ENCODE measurements around the gene FAIM2.

Gene FAIM2

GRCh38 chr12:49901986-49902385, 1.7 kb downstream of the FAIM2 start:
- Histone ChIP-seq H3K9me3 (ENCODE audit: control extremely low read depth in 1 of 5, control insufficient read depth in 4 of 5, insufficient read depth in 2 of 5, low read depth in 1 of 5, low read length in 4 of 5) (no peaks in the 10 kb centered on the region), H3K36me3 (ENCODE audit: control insufficient read depth in 4 of 4, insufficient read depth in 4 of 4, low read length in 3 of 4) (no peaks in the 10 kb centered on the region), H3K4me1 (ENCODE audit: control extremely low read depth in 1 of 4, control insufficient read depth in 4 of 4, insufficient read depth in 4 of 4, low read length in 3 of 4) (peaks cover 0 to 12% (median 5%) of the 10 kb centered on the region in 4 experiments), H3K27me3 (replicated peaks in 2 of 5; ENCODE audit: control insufficient read depth in 4 of 5, insufficient read depth in 5 of 5, low read length in 4 of 5) (peaks cover 0 to 36% (median 22%) of the 10 kb centered on the region in 5 experiments), H3K27ac (ENCODE audit: insufficient read depth in 1 of 2, low read depth in 1 of 2, low read length in 2 of 2, poor library complexity in 1 of 2, severe bottlenecking in 2 of 2) (no peak overlapping the region), H3K4me3 (ENCODE audit: control insufficient read depth in 1 of 7, extremely low read depth in 1 of 7, insufficient read depth in 4 of 7, low read depth in 2 of 7, low read length in 6 of 7) (no peak overlapping the region)
- DNase-seq = no peak
- WGBS (ENCODE audit: insufficient coverage) = 94% methylated on average over 5 of the region's 5 CpGs
- POLR2A ChIA-PET = no interaction called here
- CTCF ChIA-PET = interaction anchor here (1.0 to 2.4 kb wide), 4 partner anchors 10 to 35 kb away, joined by 4 to 9 read pairs (median 6); no protein-coding TSS in a partner anchor

GRCh38 chr12:49901026-49901425, 2.7 kb downstream of the FAIM2 start:
- H3K36me3 ChIP-seq (ENCODE audit: control insufficient read depth in 4 of 4, insufficient read depth in 4 of 4, low read length in 3 of 4) = no peaks in the 10 kb centered on the region
- peaks cover 0 to 32% (median 22%) of the 10 kb centered on the region in 5 experiments for H3K27me3 ChIP-seq (replicated peaks in 2 of 5; ENCODE audit: control insufficient read depth in 4 of 5, insufficient read depth in 5 of 5, low read length in 4 of 5)
- no peak overlapping the region for H3K4me3 ChIP-seq (ENCODE audit: control insufficient read depth in 1 of 7, extremely low read depth in 1 of 7, insufficient read depth in 4 of 7, low read depth in 2 of 7, low read length in 6 of 7)
- ChIA-PET CTCF (interaction anchor here (1.0 to 2.4 kb wide), 4 partner anchors 9 to 34 kb away, joined by 4 to 9 read pairs (median 6); no protein-coding TSS in a partner anchor), POLR2A (interaction anchor here (0.5 kb wide), 1 partner anchor 1188 kb away, joined by 3 read pairs; no protein-coding TSS in a partner anchor)
- no peak overlapping the region for H3K27ac ChIP-seq (ENCODE audit: insufficient read depth in 1 of 2, low read depth in 1 of 2, low read length in 2 of 2, poor library complexity in 1 of 2, severe bottlenecking in 2 of 2)
- DNase-seq = no peak
- no peaks in the 10 kb centered on the region for H3K9me3 ChIP-seq (ENCODE audit: control extremely low read depth in 1 of 5, control insufficient read depth in 4 of 5, insufficient read depth in 2 of 5, low read depth in 1 of 5, low read length in 4 of 5)
- WGBS (ENCODE audit: insufficient coverage) = 83% methylated on average over 3 of the region's 4 CpGs
- peaks cover 0 to 12% (median 5%) of the 10 kb centered on the region in 4 experiments for H3K4me1 ChIP-seq (ENCODE audit: control extremely low read depth in 1 of 4, control insufficient read depth in 4 of 4, insufficient read depth in 4 of 4, low read length in 3 of 4)

- no peak for DNase-seq
- POLR2A ChIA-PET = no interaction called here
- CTCF ChIA-PET = interaction anchor here (1.2 to 2.4 kb wide), 3 partner anchors 9 to 58 kb away, joined by 3 to 9 read pairs (median 7); no protein-coding TSS in a partner anchor
- no peak overlapping the region for H3K27ac ChIP-seq (ENCODE audit: insufficient read depth in 1 of 2, low read depth in 1 of 2, low read length in 2 of 2, poor library complexity in 1 of 2, severe bottlenecking in 2 of 2)
- H3K9me3 ChIP-seq (ENCODE audit: control extremely low read depth in 1 of 5, control insufficient read depth in 4 of 5, insufficient read depth in 2 of 5, low read depth in 1 of 5, low read length in 4 of 5) = no peaks in the 10 kb centered on the region
- H3K27me3 ChIP-seq (replicated peaks in 2 of 5; ENCODE audit: control insufficient read depth in 4 of 5, insufficient read depth in 5 of 5, low read length in 4 of 5) = peaks cover 0 to 25% (median 20%) of the 10 kb centered on the region in 5 experiments
- H3K4me1 ChIP-seq (ENCODE audit: control extremely low read depth in 1 of 4, control insufficient read depth in 4 of 4, insufficient read depth in 4 of 4, low read length in 3 of 4) = peaks cover 0 to 12% (median 5%) of the 10 kb centered on the region in 4 experiments
- H3K4me3 ChIP-seq (ENCODE audit: control insufficient read depth in 1 of 7, extremely low read depth in 1 of 7, insufficient read depth in 4 of 7, low read depth in 2 of 7, low read length in 6 of 7) = no peak overlapping the region
- WGBS (ENCODE audit: insufficient coverage) = 71% methylated on average over 2 of the region's 6 CpGs
- no peaks in the 10 kb centered on the region for H3K36me3 ChIP-seq (ENCODE audit: control insufficient read depth in 4 of 4, insufficient read depth in 4 of 4, low read length in 3 of 4)
Observed at GRCh38 chr12:49900371-49900770, 3.3 kb downstream of the FAIM2 start.

- H3K4me1 ChIP-seq (ENCODE audit: control extremely low read depth in 1 of 4, control insufficient read depth in 4 of 4, insufficient read depth in 4 of 4, low read length in 3 of 4) = peaks cover 0 to 12% (median 5%) of the 10 kb centered on the region in 4 experiments
- 100% methylated on average over 1 of the region's 7 CpGs for WGBS (ENCODE audit: insufficient coverage)
- no peak overlapping the region for H3K27ac ChIP-seq (ENCODE audit: insufficient read depth in 1 of 2, low read depth in 1 of 2, low read length in 2 of 2, poor library complexity in 1 of 2, severe bottlenecking in 2 of 2)
- peaks cover 0 to 23% (median 19%) of the 10 kb centered on the region in 5 experiments for H3K27me3 ChIP-seq (replicated peaks in 2 of 5; ENCODE audit: control insufficient read depth in 4 of 5, insufficient read depth in 5 of 5, low read length in 4 of 5)
- POLR2A ChIA-PET = no interaction called here
- H3K4me3 ChIP-seq (ENCODE audit: control insufficient read depth in 1 of 7, extremely low read depth in 1 of 7, insufficient read depth in 4 of 7, low read depth in 2 of 7, low read length in 6 of 7) = no peak overlapping the region
- H3K9me3 ChIP-seq (ENCODE audit: control extremely low read depth in 1 of 5, control insufficient read depth in 4 of 5, insufficient read depth in 2 of 5, low read depth in 1 of 5, low read length in 4 of 5) = no peaks in the 10 kb centered on the region
- H3K36me3 ChIP-seq (ENCODE audit: control insufficient read depth in 4 of 4, insufficient read depth in 4 of 4, low read length in 3 of 4) = no peaks in the 10 kb centered on the region
- DNase-seq = no peak
- CTCF ChIA-PET = interaction anchor here (1.2 kb wide), 1 partner anchor 59 kb away, joined by 3 read pairs; no protein-coding TSS in a partner anchor
Observed at GRCh38 chr12:49899921-49900320, 3.8 kb downstream of the FAIM2 start.

GRCh38 chr12:49899286-49899843, 4.3 kb downstream of the FAIM2 start:
- DNase-seq = no peak
- Histone ChIP-seq H3K27me3 (replicated peaks in 2 of 5; ENCODE audit: control insufficient read depth in 4 of 5, insufficient read depth in 5 of 5, low read length in 4 of 5) (peaks cover 0 to 17% (median 14%) of the 10 kb centered on the region in 5 experiments), H3K4me3 (ENCODE audit: control insufficient read depth in 1 of 7, extremely low read depth in 1 of 7, insufficient read depth in 4 of 7, low read depth in 2 of 7, low read length in 6 of 7) (no peak overlapping the region), H3K27ac (ENCODE audit: insufficient read depth in 1 of 2, low read depth in 1 of 2, low read length in 2 of 2, poor library complexity in 1 of 2, severe bottlenecking in 2 of 2) (no peak overlapping the region), H3K4me1 (ENCODE audit: control extremely low read depth in 1 of 4, control insufficient read depth in 4 of 4, insufficient read depth in 4 of 4, low read length in 3 of 4) (peaks cover 0 to 13% (median 4%) of the 10 kb centered on the region in 4 experiments), H3K9me3 (ENCODE audit: control extremely low read depth in 1 of 5, control insufficient read depth in 4 of 5, insufficient read depth in 2 of 5, low read depth in 1 of 5, low read length in 4 of 5) (no peaks in the 10 kb centered on the region), H3K36me3 (ENCODE audit: control insufficient read depth in 4 of 4, insufficient read depth in 4 of 4, low read length in 3 of 4) (no peaks in the 10 kb centered on the region)
- CTCF ChIA-PET = interaction anchor here (1.1 to 1.6 kb wide), 4 partner anchors 17 to 59 kb away, joined by 3 to 5 read pairs (median 4); no protein-coding TSS in a partner anchor
- WGBS (ENCODE audit: insufficient coverage) = 98% methylated on average over 8 of the region's 9 CpGs
- POLR2A ChIA-PET = no interaction called here

- no peaks in the 10 kb centered on the region for H3K9me3 ChIP-seq (ENCODE audit: control extremely low read depth in 1 of 5, control insufficient read depth in 4 of 5, insufficient read depth in 2 of 5, low read depth in 1 of 5, low read length in 4 of 5)
- peaks cover 0 to 6% (median 2%) of the 10 kb centered on the region in 4 experiments for H3K4me1 ChIP-seq (ENCODE audit: control extremely low read depth in 1 of 4, control insufficient read depth in 4 of 4, insufficient read depth in 4 of 4, low read length in 3 of 4)
- ChIA-PET CTCF (interaction anchor here (0.7 kb wide), 1 partner anchor 31 kb away, joined by 3 read pairs; no protein-coding TSS in a partner anchor), POLR2A (no interaction called here)
- no peak overlapping the region for H3K27ac ChIP-seq (ENCODE audit: insufficient read depth in 1 of 2, low read depth in 1 of 2, low read length in 2 of 2, poor library complexity in 1 of 2, severe bottlenecking in 2 of 2)
- H3K36me3 ChIP-seq (ENCODE audit: control insufficient read depth in 4 of 4, insufficient read depth in 4 of 4, low read length in 3 of 4) = no peaks in the 10 kb centered on the region
- 100% methylated on average over 2 of the region's 4 CpGs for WGBS (ENCODE audit: insufficient coverage)
- H3K4me3 ChIP-seq (ENCODE audit: control insufficient read depth in 1 of 7, extremely low read depth in 1 of 7, insufficient read depth in 4 of 7, low read depth in 2 of 7, low read length in 6 of 7) = no peak overlapping the region
- no peak for DNase-seq
- peaks cover 0 to 11% (median 0%) of the 10 kb centered on the region in 5 experiments for H3K27me3 ChIP-seq (replicated peaks in 2 of 5; ENCODE audit: control insufficient read depth in 4 of 5, insufficient read depth in 5 of 5, low read length in 4 of 5)
Observed at GRCh38 chr12:49897276-49897675, 6.4 kb downstream of the FAIM2 start.

- Histone ChIP-seq H3K27ac (ENCODE audit: insufficient read depth in 1 of 2, low read depth in 1 of 2, low read length in 2 of 2, poor library complexity in 1 of 2, severe bottlenecking in 2 of 2) (no peak overlapping the region), H3K4me1 (ENCODE audit: control extremely low read depth in 1 of 4, control insufficient read depth in 4 of 4, insufficient read depth in 4 of 4, low read length in 3 of 4) (peaks cover 0 to 6% (median 2%) of the 10 kb centered on the region in 4 experiments), H3K9me3 (ENCODE audit: control extremely low read depth in 1 of 5, control insufficient read depth in 4 of 5, insufficient read depth in 2 of 5, low read depth in 1 of 5, low read length in 4 of 5) (no peaks in the 10 kb centered on the region), H3K27me3 (replicated peaks in 2 of 5; ENCODE audit: control insufficient read depth in 4 of 5, insufficient read depth in 5 of 5, low read length in 4 of 5) (peaks cover 0 to 7% (median 0%) of the 10 kb centered on the region in 5 experiments), H3K36me3 (ENCODE audit: control insufficient read depth in 4 of 4, insufficient read depth in 4 of 4, low read length in 3 of 4) (no peaks in the 10 kb centered on the region), H3K4me3 (ENCODE audit: control insufficient read depth in 1 of 7, extremely low read depth in 1 of 7, insufficient read depth in 4 of 7, low read depth in 2 of 7, low read length in 6 of 7) (no peak overlapping the region)
- ChIA-PET POLR2A (no interaction called here), CTCF (interaction anchor here (1.5 kb wide), 1 partner anchor 50 kb away, joined by 3 read pairs; no protein-coding TSS in a partner anchor)
- no peak for DNase-seq
- WGBS (ENCODE audit: insufficient coverage) = 98% methylated on average over 9 of the region's 9 CpGs
Observed at GRCh38 chr12:49895773-49896172, 7.9 kb downstream of the FAIM2 start.

Data from common myeloid progenitor, CD34-positive (primary cell).